Measurements from ENCODE around the gene ICOS. TPM values are rescaled to one million over a fixed set of nuclear protein-coding genes. Genes with fewer than 3 reads are reported as not detected.
A peak's percentile ranks its signal among the peaks of the same experiment; 100 is the strongest.

Gene ICOS
- total and polyA plus RNA-seq, 2 of the 8 experiments (the other 6 are each of a cell fraction or from before 2014, with no cell fraction given) = not detected

GRCh38 chr2:203928849-203929248 is 7.7 kb upstream of the ICOS start:
- H3K23me2 ChIP-seq (ENCODE audit: low read depth, low read length) = no peaks in the 10 kb centered on the region
- no peak overlapping the region for H3K14ac ChIP-seq (ENCODE audit: insufficient read length)
- TF ChIP-seq CBX8 (IDR thresholded peaks at IDR 0.05; ENCODE audit: borderline replicate concordance, low read depth, low read length) = no peak
- TF ChIP-seq RAD21 (IDR thresholded peaks at IDR 0.05 in 1 of 2, conservative IDR thresholded peaks at IDR 0.05 in 1 of 2; ENCODE audit: low read depth in 2 of 2, low read length in 2 of 2) = peak in 1 of 2 experiments; percentile 10; a peak in 2 of 4 replicates
- no peak for TF ChIP-seq TCF12 (IDR thresholded peaks at IDR 0.05; ENCODE audit: low read depth, low read length)
- no peak overlapping the region for H4K5ac ChIP-seq (ENCODE audit: insufficient read length, low read depth, low read length)
- no peaks in the 10 kb centered on the region for H3K27me3 ChIP-seq (replicated peaks in 1 of 4; ENCODE audit: control insufficient read depth in 3 of 4, extremely low read depth in 1 of 4, insufficient read depth in 3 of 4, low read length in 3 of 4)
- no peaks in the 10 kb centered on the region; a peak in 1 of 8 replicates for H3K36me3 ChIP-seq (ENCODE audit: control insufficient read depth in 2 of 4, insufficient read depth in 4 of 4, low read length in 3 of 4)
- H3K9ac ChIP-seq (replicated peaks in 1 of 4; ENCODE audit: extremely low read depth in 1 of 4, low read depth in 3 of 4, low read length in 3 of 4) = no peak overlapping the region
- no peak overlapping the region for H2BK5ac ChIP-seq (ENCODE audit: low read depth, low read length)
- H2BK120ac ChIP-seq (replicated peaks; ENCODE audit: low read depth, low read length) = no peak overlapping the region
- no peak overlapping the region for H3K18ac ChIP-seq (ENCODE audit: extremely low read depth, low read length)
- H2BK20ac ChIP-seq (ENCODE audit: low read length) = no peak overlapping the region
- no peak for FAIRE-seq
- no peaks in the 10 kb centered on the region for H3K4me1 ChIP-seq (replicated peaks in 1 of 4; ENCODE audit: control insufficient read depth in 3 of 4, insufficient read depth in 4 of 4, low read length in 3 of 4)
- H3K4me2 ChIP-seq (ENCODE audit: insufficient read depth in 1 of 2, low read depth in 2 of 2, low read length in 2 of 2) = no peak overlapping the region
- H2AFZ ChIP-seq (ENCODE audit: low read length) = no peak overlapping the region
- no peak overlapping the region for H3K56ac ChIP-seq (replicated peaks; ENCODE audit: insufficient read length, low read depth, low read length)
- no peak overlapping the region for H3K27ac ChIP-seq (ENCODE audit: low read depth, low read length)
- no peak overlapping the region for H3K4me3 ChIP-seq (ENCODE audit: extremely low read depth in 1 of 4, insufficient read depth in 2 of 4, low read depth in 3 of 4, low read length in 4 of 4)
- no peak for DNase-seq (ENCODE audit: low read depth in 1 of 2, low spot score in 2 of 2)
- no peaks in the 10 kb centered on the region for H4K20me1 ChIP-seq (replicated peaks in 1 of 2; ENCODE audit: control insufficient read depth in 1 of 2, insufficient read depth in 2 of 2, low read length in 2 of 2)
- H2BK12ac ChIP-seq (ENCODE audit: low read depth, low read length) = no peak overlapping the region
- H4K91ac ChIP-seq (replicated peaks; ENCODE audit: insufficient read length, low read length) = no peak overlapping the region
- POLR2A ChIA-PET (ENCODE audit: partially characterized antibody) = no interaction called here
- H3K9me3 ChIP-seq (ENCODE audit: insufficient read depth in 2 of 2, low read depth in 1 of 2, low read length in 1 of 2) = no peaks in the 10 kb centered on the region
- H3K79me1 ChIP-seq (ENCODE audit: low read depth, low read length) = no peaks in the 10 kb centered on the region
- H3K4ac ChIP-seq (replicated peaks; ENCODE audit: insufficient read length, low read depth, low read length) = no peak overlapping the region
- no peak overlapping the region for H2BK15ac ChIP-seq (ENCODE audit: low read length)
- no peak overlapping the region for H3K23ac ChIP-seq (ENCODE audit: insufficient read length)
- no peak overlapping the region for H2AK5ac ChIP-seq (ENCODE audit: low read depth, low read length)
- no peak overlapping the region for H4K8ac ChIP-seq (ENCODE audit: extremely low read depth, insufficient read depth, low read length)
- no peaks in the 10 kb centered on the region for H3K79me2 ChIP-seq (ENCODE audit: control insufficient read depth in 1 of 2, insufficient read depth in 2 of 2, low read length in 2 of 2)
- CTCF ChIA-PET (ENCODE audit: partially characterized antibody) = interaction anchor here (0.6 to 1.1 kb wide), 5 partner anchors 9 to 1812 kb away, joined by 3 to 4 read pairs (median 3); no protein-coding TSS in a partner anchor

Data from H1 (cell line).